ENCODE results near the gene JARID2.

The JARID2 gene

GRCh38 chr6:15380351-15380750, 134.5 kb downstream of the JARID2 start:
- H3K27ac ChIP-seq (ENCODE audit: insufficient read depth in 1 of 2, low read depth in 1 of 2, low read length in 2 of 2, poor library complexity in 1 of 2, severe bottlenecking in 2 of 2) = peak overlapping the region in 1 of 2 experiments; percentile 34
- no CpG with 5 or more reads among the region's 4 CpGs for WGBS (ENCODE audit: insufficient coverage)
- H3K27me3 ChIP-seq (replicated peaks in 2 of 5; ENCODE audit: control insufficient read depth in 4 of 5, insufficient read depth in 5 of 5, low read length in 4 of 5) = no peaks in the 10 kb centered on the region
- H3K4me3 ChIP-seq (ENCODE audit: control insufficient read depth in 1 of 7, extremely low read depth in 1 of 7, insufficient read depth in 4 of 7, low read depth in 2 of 7, low read length in 6 of 7) = no peak overlapping the region
- DNase-seq = peak in 2 of 3 donors; percentile 49 to 74
- H3K4me1 ChIP-seq (ENCODE audit: control extremely low read depth in 1 of 4, control insufficient read depth in 4 of 4, insufficient read depth in 4 of 4, low read length in 3 of 4) = peaks cover 11 to 45% (median 39%) of the 10 kb centered on the region in 4 experiments
- peaks cover 0 to 14% (median 3%) of the 10 kb centered on the region in 4 experiments for H3K36me3 ChIP-seq (ENCODE audit: control insufficient read depth in 4 of 4, insufficient read depth in 4 of 4, low read length in 3 of 4)
- CTCF ChIA-PET = interaction anchor here (0.6 to 2.4 kb wide), 4 partner anchors 8 to 100 kb away, joined by 3 to 7 read pairs (median 3); no protein-coding TSS in a partner anchor
- POLR2A ChIA-PET = interaction anchor here (0.7 kb wide), 1 partner anchor 15 kb away, joined by 3 read pairs; no protein-coding TSS in a partner anchor
- no peaks in the 10 kb centered on the region for H3K9me3 ChIP-seq (ENCODE audit: control extremely low read depth in 1 of 5, control insufficient read depth in 4 of 5, insufficient read depth in 2 of 5, low read depth in 1 of 5, low read length in 4 of 5)

DNA sequence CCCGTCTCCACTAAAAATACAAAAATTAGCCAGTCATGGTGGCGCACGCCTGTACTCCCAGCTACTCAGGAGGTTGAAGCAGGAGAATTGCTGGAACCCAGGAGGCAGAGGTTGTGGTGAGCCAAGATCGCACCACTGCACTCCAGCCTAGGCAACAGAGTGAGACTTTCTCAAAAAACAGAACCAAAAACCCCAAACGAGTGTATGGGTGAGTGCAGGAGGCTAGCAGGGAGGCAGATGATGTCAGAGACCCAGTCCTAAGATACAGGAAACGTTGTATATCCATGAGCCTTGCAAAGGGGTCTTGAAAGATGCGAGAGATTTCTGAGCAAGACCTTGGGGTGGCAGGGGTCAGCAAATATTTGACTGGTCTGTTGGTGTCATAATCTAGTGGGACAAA, 136.2 kb downstream of the JARID2 start:
- peaks cover 11 to 62% (median 51%) of the 10 kb centered on the region in 4 experiments for H3K4me1 ChIP-seq (ENCODE audit: control extremely low read depth in 1 of 4, control insufficient read depth in 4 of 4, insufficient read depth in 4 of 4, low read length in 3 of 4)
- H3K36me3 ChIP-seq (ENCODE audit: control insufficient read depth in 4 of 4, insufficient read depth in 4 of 4, low read length in 3 of 4) = peaks cover 0 to 5% (median 0%) of the 10 kb centered on the region in 4 experiments
- no peak overlapping the region for H3K4me3 ChIP-seq (ENCODE audit: control insufficient read depth in 1 of 7, extremely low read depth in 1 of 7, insufficient read depth in 4 of 7, low read depth in 2 of 7, low read length in 6 of 7)
- WGBS (ENCODE audit: insufficient coverage) = 83% methylated on average over 4 of the region's 7 CpGs
- no peaks in the 10 kb centered on the region for H3K27me3 ChIP-seq (replicated peaks in 2 of 5; ENCODE audit: control insufficient read depth in 4 of 5, insufficient read depth in 5 of 5, low read length in 4 of 5)
- H3K27ac ChIP-seq (ENCODE audit: insufficient read depth in 1 of 2, low read depth in 1 of 2, low read length in 2 of 2, poor library complexity in 1 of 2, severe bottlenecking in 2 of 2) = no peak overlapping the region
- CTCF ChIA-PET = interaction anchor here (1.3 to 2.4 kb wide), 2 partner anchors 8 to 33 kb away, joined by 4 to 7 read pairs; no protein-coding TSS in a partner anchor
- POLR2A ChIA-PET = no interaction called here
- DNase-seq = no peak
- no peaks in the 10 kb centered on the region for H3K9me3 ChIP-seq (ENCODE audit: control extremely low read depth in 1 of 5, control insufficient read depth in 4 of 5, insufficient read depth in 2 of 5, low read depth in 1 of 5, low read length in 4 of 5)

DNA sequence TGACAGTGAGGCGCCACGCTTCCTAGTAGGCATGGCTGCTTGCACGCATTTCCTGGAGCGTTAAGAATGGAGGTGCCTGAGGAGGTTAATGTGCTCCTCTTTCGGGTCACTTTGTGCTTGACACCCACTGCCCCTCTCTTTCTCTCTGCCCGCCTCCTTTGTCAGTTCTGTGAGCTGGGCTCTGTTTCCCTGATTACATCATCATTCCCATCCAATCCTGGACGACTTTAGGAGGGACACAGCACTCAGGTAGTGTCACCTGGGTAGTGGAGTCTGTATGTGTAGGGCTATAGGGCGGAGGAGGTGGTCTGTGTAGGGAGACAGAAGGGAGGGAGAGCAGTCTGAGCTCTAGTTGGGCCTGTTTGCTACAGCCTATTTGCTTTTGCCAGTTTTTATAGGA, 136.8 kb downstream of the JARID2 start:
- no peak overlapping the region for H3K4me3 ChIP-seq (ENCODE audit: control insufficient read depth in 1 of 7, extremely low read depth in 1 of 7, insufficient read depth in 4 of 7, low read depth in 2 of 7, low read length in 6 of 7)
- no peaks in the 10 kb centered on the region for H3K9me3 ChIP-seq (ENCODE audit: control extremely low read depth in 1 of 5, control insufficient read depth in 4 of 5, insufficient read depth in 2 of 5, low read depth in 1 of 5, low read length in 4 of 5)
- DNase-seq = no peak
- POLR2A ChIA-PET = interaction anchor here (0.7 kb wide), 1 partner anchor 518 kb away, joined by 3 read pairs; no protein-coding TSS in a partner anchor
- peaks cover 0 to 5% (median 0%) of the 10 kb centered on the region in 4 experiments for H3K36me3 ChIP-seq (ENCODE audit: control insufficient read depth in 4 of 4, insufficient read depth in 4 of 4, low read length in 3 of 4)
- peak overlapping the region in 1 of 2 experiments; percentile 28 for H3K27ac ChIP-seq (ENCODE audit: insufficient read depth in 1 of 2, low read depth in 1 of 2, low read length in 2 of 2, poor library complexity in 1 of 2, severe bottlenecking in 2 of 2)
- 90% methylated on average over 3 of the region's 8 CpGs for WGBS (ENCODE audit: insufficient coverage)
- no peaks in the 10 kb centered on the region for H3K27me3 ChIP-seq (replicated peaks in 2 of 5; ENCODE audit: control insufficient read depth in 4 of 5, insufficient read depth in 5 of 5, low read length in 4 of 5)
- CTCF ChIA-PET = interaction anchor here (0.9 to 1.4 kb wide), 2 partner anchors 10 to 13 kb away, joined by 3 to 4 read pairs; no protein-coding TSS in a partner anchor
- peaks cover 11 to 68% (median 54%) of the 10 kb centered on the region in 4 experiments for H3K4me1 ChIP-seq (ENCODE audit: control extremely low read depth in 1 of 4, control insufficient read depth in 4 of 4, insufficient read depth in 4 of 4, low read length in 3 of 4)

DNA sequence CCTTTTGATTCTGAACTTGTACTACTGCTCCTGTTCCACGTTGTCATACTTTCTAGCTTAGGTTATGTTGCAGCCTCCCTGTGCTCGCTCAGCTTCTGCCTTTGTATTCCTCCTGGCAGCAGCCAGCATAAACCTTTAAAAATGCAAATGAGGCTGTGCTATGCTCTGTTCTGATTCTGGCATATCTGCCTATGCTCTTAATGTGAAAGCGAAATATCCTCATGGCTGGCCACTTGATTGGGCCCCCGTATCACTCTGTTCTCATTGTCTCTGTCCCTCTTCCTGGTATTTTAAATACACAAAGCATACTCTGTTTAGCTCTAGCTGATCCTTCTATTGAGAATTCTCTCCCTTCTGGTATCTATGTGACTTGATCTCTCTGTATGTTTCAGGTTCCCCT, 139.0 kb downstream of the JARID2 start:
- H3K27ac ChIP-seq (ENCODE audit: insufficient read depth in 1 of 2, low read depth in 1 of 2, low read length in 2 of 2, poor library complexity in 1 of 2, severe bottlenecking in 2 of 2) = no peak overlapping the region
- ChIA-PET CTCF (interaction anchor here (0.6 to 1.2 kb wide), 3 partner anchors 9 to 58 kb away, joined by 3 to 4 read pairs (median 4); no protein-coding TSS in a partner anchor), POLR2A (no interaction called here)
- H3K4me1 ChIP-seq (ENCODE audit: control extremely low read depth in 1 of 4, control insufficient read depth in 4 of 4, insufficient read depth in 4 of 4, low read length in 3 of 4) = peaks cover 17 to 65% (median 53%) of the 10 kb centered on the region in 4 experiments
- no peaks in the 10 kb centered on the region for H3K27me3 ChIP-seq (replicated peaks in 2 of 5; ENCODE audit: control insufficient read depth in 4 of 5, insufficient read depth in 5 of 5, low read length in 4 of 5)
- H3K4me3 ChIP-seq (ENCODE audit: control insufficient read depth in 1 of 7, extremely low read depth in 1 of 7, insufficient read depth in 4 of 7, low read depth in 2 of 7, low read length in 6 of 7) = no peak overlapping the region
- H3K9me3 ChIP-seq (ENCODE audit: control extremely low read depth in 1 of 5, control insufficient read depth in 4 of 5, insufficient read depth in 2 of 5, low read depth in 1 of 5, low read length in 4 of 5) = no peaks in the 10 kb centered on the region
- DNase-seq = no peak
- H3K36me3 ChIP-seq (ENCODE audit: control insufficient read depth in 4 of 4, insufficient read depth in 4 of 4, low read length in 3 of 4) = peaks cover 0 to 5% (median 0%) of the 10 kb centered on the region in 4 experiments
- WGBS (ENCODE audit: insufficient coverage) = 64% methylated on average over 4 of the region's 4 CpGs

DNA sequence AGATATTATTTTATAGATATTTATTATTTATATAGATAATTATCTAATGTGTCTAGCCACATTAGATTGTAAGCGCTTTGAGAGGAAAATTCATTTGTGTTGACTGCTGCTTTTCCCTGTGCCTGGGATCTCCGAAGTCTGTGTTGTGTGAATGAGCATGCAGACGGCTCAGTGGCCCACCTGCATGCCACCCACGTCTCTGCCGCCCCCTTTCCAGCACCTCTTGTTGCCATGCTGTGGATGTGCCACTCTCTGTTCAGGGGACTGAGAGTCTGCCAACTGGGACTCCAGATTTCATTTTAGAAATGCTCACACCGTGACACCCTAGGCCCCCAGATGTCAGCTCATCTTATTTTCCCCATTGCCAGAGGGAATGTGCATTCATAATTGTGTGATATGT, 139.7 kb downstream of the JARID2 start:
- Histone ChIP-seq H3K9me3 (ENCODE audit: control extremely low read depth in 1 of 5, control insufficient read depth in 4 of 5, insufficient read depth in 2 of 5, low read depth in 1 of 5, low read length in 4 of 5) (no peaks in the 10 kb centered on the region), H3K27ac (ENCODE audit: insufficient read depth in 1 of 2, low read depth in 1 of 2, low read length in 2 of 2, poor library complexity in 1 of 2, severe bottlenecking in 2 of 2) (no peak overlapping the region), H3K4me3 (ENCODE audit: control insufficient read depth in 1 of 7, extremely low read depth in 1 of 7, insufficient read depth in 4 of 7, low read depth in 2 of 7, low read length in 6 of 7) (no peak overlapping the region), H3K4me1 (ENCODE audit: control extremely low read depth in 1 of 4, control insufficient read depth in 4 of 4, insufficient read depth in 4 of 4, low read length in 3 of 4) (peaks cover 21 to 67% (median 57%) of the 10 kb centered on the region in 4 experiments), H3K36me3 (ENCODE audit: control insufficient read depth in 4 of 4, insufficient read depth in 4 of 4, low read length in 3 of 4) (peaks cover 0 to 7% (median 0%) of the 10 kb centered on the region in 4 experiments), H3K27me3 (replicated peaks in 2 of 5; ENCODE audit: control insufficient read depth in 4 of 5, insufficient read depth in 5 of 5, low read length in 4 of 5) (no peaks in the 10 kb centered on the region)
- DNase-seq = no peak
- POLR2A ChIA-PET = no interaction called here
- CTCF ChIA-PET = interaction anchor here (0.6 to 4.1 kb wide), 2 partner anchors 55 to 1193 kb away, joined by 3 to 14 read pairs; no protein-coding TSS in a partner anchor
- WGBS (ENCODE audit: insufficient coverage) = 92% methylated on average over 3 of the region's 6 CpGs

- peaks cover 21 to 74% (median 60%) of the 10 kb centered on the region in 4 experiments for H3K4me1 ChIP-seq (ENCODE audit: control extremely low read depth in 1 of 4, control insufficient read depth in 4 of 4, insufficient read depth in 4 of 4, low read length in 3 of 4)
- CTCF ChIA-PET = interaction anchor here (0.6 to 4.3 kb wide), 5 partner anchors 13 to 1194 kb away, joined by 3 to 20 read pairs (median 7); no protein-coding TSS in a partner anchor
- no peaks in the 10 kb centered on the region for H3K27me3 ChIP-seq (replicated peaks in 2 of 5; ENCODE audit: control insufficient read depth in 4 of 5, insufficient read depth in 5 of 5, low read length in 4 of 5)
- peak overlapping the region in 1 of 2 experiments; percentile 18 for H3K27ac ChIP-seq (ENCODE audit: insufficient read depth in 1 of 2, low read depth in 1 of 2, low read length in 2 of 2, poor library complexity in 1 of 2, severe bottlenecking in 2 of 2)
- 90% methylated on average over 4 of the region's 7 CpGs for WGBS (ENCODE audit: insufficient coverage)
- POLR2A ChIA-PET = no interaction called here
- peak in 1 of 3 donors; percentile 48 for DNase-seq
- no peaks in the 10 kb centered on the region for H3K9me3 ChIP-seq (ENCODE audit: control extremely low read depth in 1 of 5, control insufficient read depth in 4 of 5, insufficient read depth in 2 of 5, low read depth in 1 of 5, low read length in 4 of 5)
- H3K36me3 ChIP-seq (ENCODE audit: control insufficient read depth in 4 of 4, insufficient read depth in 4 of 4, low read length in 3 of 4) = peaks cover 0 to 9% (median 1%) of the 10 kb centered on the region in 4 experiments
- H3K4me3 ChIP-seq (ENCODE audit: control insufficient read depth in 1 of 7, extremely low read depth in 1 of 7, insufficient read depth in 4 of 7, low read depth in 2 of 7, low read length in 6 of 7) = no peak overlapping the region
These were observed 140.4 kb downstream of the JARID2 start for GRCh38 chr6:15386110-15386755.

DNA sequence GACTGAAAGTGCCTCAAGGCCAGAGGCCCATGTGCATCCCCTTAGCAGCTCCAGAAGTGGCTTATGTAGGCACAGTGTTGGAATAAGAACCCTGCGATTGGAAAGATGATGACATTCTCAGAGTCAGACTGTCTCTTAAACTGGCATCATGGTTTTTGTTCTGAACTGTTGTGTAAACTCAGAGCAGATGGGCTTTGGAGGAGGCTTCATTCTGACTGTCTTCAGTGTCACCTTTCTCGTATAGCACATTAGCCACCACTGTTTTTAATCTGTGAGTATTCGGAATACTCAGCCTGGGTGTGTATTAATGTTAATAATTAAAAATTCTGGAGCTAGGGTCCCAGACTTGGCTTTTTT, 140.9 kb downstream of the JARID2 start:
- H3K4me1 ChIP-seq (ENCODE audit: control extremely low read depth in 1 of 4, control insufficient read depth in 4 of 4, insufficient read depth in 4 of 4, low read length in 3 of 4) = peaks cover 21 to 79% (median 63%) of the 10 kb centered on the region in 4 experiments
- no peak overlapping the region for H3K27ac ChIP-seq (ENCODE audit: insufficient read depth in 1 of 2, low read depth in 1 of 2, low read length in 2 of 2, poor library complexity in 1 of 2, severe bottlenecking in 2 of 2)
- CTCF ChIA-PET = interaction anchor here (1.4 to 4.3 kb wide), 4 partner anchors 13 to 1167 kb away, joined by 3 to 20 read pairs (median 10); no protein-coding TSS in a partner anchor

More for the DNA sequence above, 140.9 kb downstream of the JARID2 start:
- H3K4me3 ChIP-seq (ENCODE audit: control insufficient read depth in 1 of 7, extremely low read depth in 1 of 7, insufficient read depth in 4 of 7, low read depth in 2 of 7, low read length in 6 of 7) = no peak overlapping the region
- POLR2A ChIA-PET = no interaction called here
- WGBS (ENCODE audit: insufficient coverage) = 100% methylated on average over 1 of the region's 3 CpGs
- DNase-seq = no peak
- peaks cover 0 to 4% (median 2%) of the 10 kb centered on the region in 4 experiments for H3K36me3 ChIP-seq (ENCODE audit: control insufficient read depth in 4 of 4, insufficient read depth in 4 of 4, low read length in 3 of 4)
- H3K27me3 ChIP-seq (replicated peaks in 2 of 5; ENCODE audit: control insufficient read depth in 4 of 5, insufficient read depth in 5 of 5, low read length in 4 of 5) = no peaks in the 10 kb centered on the region
- no peaks in the 10 kb centered on the region for H3K9me3 ChIP-seq (ENCODE audit: control extremely low read depth in 1 of 5, control insufficient read depth in 4 of 5, insufficient read depth in 2 of 5, low read depth in 1 of 5, low read length in 4 of 5)

Measured in common myeloid progenitor, CD34-positive (primary cell).